Measurements from ENCODE around the gene BRD8. TPM values are rescaled to one million over a fixed set of nuclear protein-coding genes. Genes with fewer than 3 reads are reported as not detected.

Gene BRD8
- total RNA-seq, 4 donors from 2014 or later, result 21.9 to 49.1 (median 37.4) TPM

- TF ChIP-seq CTCF (IDR thresholded peaks at IDR 0.05; ENCODE audit: low read depth), result no peak
These were observed 82.1 kb downstream of the BRD8 start for GRCh38 chr5:138096363-138096762.

GRCh38 chr5:138095100-138095907 lies 83.1 kb downstream of the BRD8 start:
- TF ChIP-seq CTCF (IDR thresholded peaks at IDR 0.05; ENCODE audit: low read depth), result no peak

GRCh38 chr5:138093036-138093435 lies 85.4 kb downstream of the BRD8 start:
- no peak for TF ChIP-seq CTCF (IDR thresholded peaks at IDR 0.05; ENCODE audit: low read depth)

GRCh38 chr5:138092301-138092700 lies 86.1 kb downstream of the BRD8 start:
- no peak for TF ChIP-seq CTCF (IDR thresholded peaks at IDR 0.05; ENCODE audit: low read depth)

- no peak for TF ChIP-seq CTCF (IDR thresholded peaks at IDR 0.05; ENCODE audit: low read depth)
These were observed 86.7 kb downstream of the BRD8 start for GRCh38 chr5:138091685-138092084.

Small RNA genes lying within 50 kb of the gene (small RNA-seq; reads per million reads assigned to genes)
- gene RNU6-460P (not detected), gene RNU6-888P (not detected)

Other genes with a start within 250 kb of the BRD8 start
- gene FAM13B, start 145.6 kb downstream of the BRD8 start, total RNA-seq, result 10 to 100 TPM; 25.2 to 49.1 (median 44.2) TPM
- not detected for gene WNT8A, start 94.6 kb downstream of the BRD8 start, total RNA-seq
- 1 to 10 TPM in 2 of 4 donors, under 1 TPM in 1, not detected in 1; 0.34 to 2.0 (median 2.0) TPM for gene NME5, start 39.2 kb downstream of the BRD8 start, total RNA-seq
- 1 to 10 TPM in 2 of 4 donors, under 1 TPM in 1, not detected in 1; 0.33 to 5.3 (median 2.4) TPM for gene KIF20A, start 482 bp upstream of the BRD8 start, total RNA-seq
- gene CDC23, start 34.7 kb upstream of the BRD8 start, total RNA-seq, result 10 to 100 TPM; 13.0 to 19.2 (median 17.3) TPM
- under 1 TPM in 1 of 4 donors, not detected in 3; 0.22 TPM for gene GFRA3, start 96.0 kb upstream of the BRD8 start, total RNA-seq
- gene CDC25C, start 153.2 kb upstream of the BRD8 start, total RNA-seq, result under 1 TPM in 2 of 4 donors, not detected in 2; 0.85 to 0.88 TPM
- 10 to 100 TPM; 17.9 to 21.4 (median 18.5) TPM for gene FAM53C, start 159.6 kb upstream of the BRD8 start, total RNA-seq
- gene KDM3B, start 174.1 kb upstream of the BRD8 start, total RNA-seq, result 10 to 100 TPM; 58.8 to 67.4 (median 62.8) TPM